WTC11 (cell line): ENCODE results near the gene SMYD5. TPM values are rescaled to one million over a fixed set of nuclear protein-coding genes. Genes with fewer than 3 reads are reported as not detected.

Experiments used
- ATAC-seq: fragments of 200-7000 bp; cut with Tn5 transposase; 2 replicates; pipeline ENCODE4 v1.10.0; 2021; ENCODE audit warnings: mild to moderate bottlenecking, moderate library complexity
- CTCF ChIA-PET: fragments of 300-600 bp; sonication (Branson Sonifier 250); formaldehyde crosslinking; loops from one replicate; lab custom pipeline; 2021; ENCODE audit warnings: antibody characterized with exemption; lab: Charles Lee
- POLR2A ChIA-PET: fragments of 350-600 bp; sonication (Branson Sonifier 250); formaldehyde crosslinking; loops from one replicate; lab custom pipeline; 2021; ENCODE audit warnings: antibody characterized with exemption; lab: Charles Lee
- DNase-seq: peaks from one replicate; pipeline ENCODE4 v3.0.0; 2021; ENCODE audit warnings: low spot score
- H3K27ac Mint-ChIP-seq: 2 replicates; pipeline ENCODE4 v1.8.0; 2021; ENCODE audit warnings: mixed read lengths
- H3K27me3 Mint-ChIP-seq: 2 replicates; pipeline ENCODE4 v1.8.0; 2021; ENCODE audit warnings: low read depth, mild to moderate bottlenecking, moderate library complexity, mixed read lengths
- H3K36me3 Mint-ChIP-seq: 2 replicates; pipeline ENCODE4 v1.8.0; 2021; ENCODE audit warnings: mixed read lengths
- H3K4me1 Mint-ChIP-seq: 2 replicates; pipeline ENCODE4 v1.8.0; 2022; ENCODE audit warnings: mixed read lengths
- H3K4me3 Mint-ChIP-seq: 2 replicates; pipeline ENCODE4 v1.8.0; 2021; ENCODE audit warnings: mild to moderate bottlenecking, moderate library complexity, mixed read lengths
- H3K9me3 Mint-ChIP-seq: 2 replicates; pipeline ENCODE4 v1.8.0; 2021; ENCODE audit warnings: mixed read lengths
- ATF2 ChIP-seq: sonication (generic); formaldehyde crosslinking; IDR thresholded peaks from 2 replicates; pipeline ENCODE4 v1.8.1; 2022; ENCODE audit warnings: low read depth, missing genetic modification reagents, borderline replicate concordance
- CTCF ChIP-seq: fragments of 200-600 bp; IDR thresholded peaks from 2 replicates; pipeline ENCODE4 v1.8.0; 2022; ENCODE audit warnings: antibody characterized with exemption
- HMGXB4 ChIP-seq: sonication (generic); formaldehyde crosslinking; IDR thresholded peaks from 2 replicates; pipeline ENCODE4 v1.8.1; 2023; ENCODE audit warnings: mild to moderate bottlenecking, moderate library complexity, missing genetic modification reagents
- NFYB ChIP-seq: sonication (generic); formaldehyde crosslinking; conservative IDR thresholded peaks from 2 replicates; pipeline ENCODE4 v1.8.0; 2022; ENCODE audit warnings: low read depth, missing genetic modification reagents
- NR1H2 ChIP-seq: sonication (generic); formaldehyde crosslinking; IDR thresholded peaks from 2 replicates; pipeline ENCODE4 v1.9.0; 2021; ENCODE audit warnings: mild to moderate bottlenecking, moderate library complexity, missing genetic modification reagents
- NR3C1 ChIP-seq: sonication (generic); formaldehyde crosslinking; conservative IDR thresholded peaks from 2 replicates; pipeline ENCODE4 v1.8.1; 2023; ENCODE audit warnings: low read depth, mild to moderate bottlenecking, missing genetic modification reagents
- OVOL2 ChIP-seq: fragments of 250-450 bp; sonication (Bioruptor Pico); IDR thresholded peaks from 2 replicates; pipeline ENCODE4 v1.9.0; 2021; ENCODE audit warnings: mild to moderate bottlenecking, borderline replicate concordance
- RORB ChIP-seq: fragments of 250-450 bp; sonication (Bioruptor Pico); IDR thresholded peaks from 2 replicates; pipeline ENCODE4 v1.9.0; 2021; ENCODE audit warnings: mild to moderate bottlenecking
- TEAD1 ChIP-seq: sonication (generic); formaldehyde crosslinking; IDR thresholded peaks from 2 replicates; pipeline ENCODE4 v1.8.0; 2022; ENCODE audit warnings: mild to moderate bottlenecking, missing genetic modification reagents
- TEAD4 ChIP-seq: sonication (generic); formaldehyde crosslinking; IDR thresholded peaks from 2 replicates; pipeline ENCODE4 v1.8.0; 2022; ENCODE audit warnings: mild to moderate bottlenecking, missing genetic modification reagents
- USF2 ChIP-seq: sonication (generic); formaldehyde crosslinking; IDR thresholded peaks from 2 replicates; pipeline ENCODE4 v1.8.1; 2023; ENCODE audit warnings: mild to moderate bottlenecking, missing genetic modification reagents, moderate library complexity
- ZBTB21 ChIP-seq: sonication (generic); formaldehyde crosslinking; IDR thresholded peaks from 2 replicates; pipeline ENCODE4 v1.8.1; 2023; ENCODE audit warnings: mild to moderate bottlenecking, missing genetic modification reagents, borderline replicate concordance
- ZNF281 ChIP-seq: sonication (generic); formaldehyde crosslinking; IDR thresholded peaks from 2 replicates; pipeline ENCODE4 v1.8.0; 2023; ENCODE audit warnings: mild to moderate bottlenecking, missing genetic modification reagents
- ZNF416 ChIP-seq: fragments of 250-450 bp; sonication (Bioruptor Pico); IDR thresholded peaks from 2 replicates; pipeline ENCODE4 v1.9.0; 2021; ENCODE audit warnings: mild to moderate bottlenecking, inconsistent platforms
- total RNA-seq: library from RNA; stranded (reverse); gene quantifications from 3 replicates; pipeline ENCODE4 v1.2.3, GENCODE V29; 2021

The SMYD5 gene
- total RNA-seq, 1 experiment from 2014 or later = 46.7 TPM

- no peak for TF ChIP-seq ZNF281 (CRISPR knock-in tag)
Observed at GRCh38 chr2:73238976-73239375, 24.9 kb downstream of the SMYD5 start (continued).

GRCh38 chr2:73239776-73240175, 25.7 kb downstream of the SMYD5 start:
- no peak overlapping the region for H3K4me3 Mint-ChIP-seq
- H3K36me3 Mint-ChIP-seq = peaks cover 50% of the 10 kb centered on the region
- no peak for DNase-seq
- ChIA-PET POLR2A (no interaction called here), CTCF (no interaction called here)
- H3K4me1 Mint-ChIP-seq = peaks cover 31% of the 10 kb centered on the region
- no peak for TF ChIP-seq USF2
- no peak for TF ChIP-seq NR1H2 (CRISPR knock-in tag)
- TF ChIP-seq ATF2 = no peak
- no peaks in the 10 kb centered on the region for H3K27me3 Mint-ChIP-seq
- no peak overlapping the region for H3K27ac Mint-ChIP-seq
- no peaks in the 10 kb centered on the region for H3K9me3 Mint-ChIP-seq
- no peak for ATAC-seq

- Mint-ChIP-seq H3K27ac (no peak overlapping the region), H3K4me3 (no peak overlapping the region), H3K36me3 (peaks cover 87% of the 10 kb centered on the region), H3K4me1 (no peaks in the 10 kb centered on the region), H3K27me3 (no peaks in the 10 kb centered on the region), H3K9me3 (no peaks in the 10 kb centered on the region)
- no peak for ATAC-seq
- POLR2A ChIA-PET = no interaction called here
- no peak for DNase-seq
- CTCF ChIA-PET = no interaction called here
- no peak for TF ChIP-seq ZBTB21 (CRISPR knock-in tag)
- no peak for TF ChIP-seq HMGXB4
- no peak for TF ChIP-seq ZNF416 (CRISPR knock-in tag)
- no peak for TF ChIP-seq NR3C1 (CRISPR knock-in tag)
- no peak for TF ChIP-seq OVOL2 (CRISPR knock-in tag)
- TF ChIP-seq TEAD4 (CRISPR knock-in tag) = no peak
- no peak for TF ChIP-seq NFYB (CRISPR knock-in tag)
- TF ChIP-seq RORB (CRISPR knock-in tag) = no peak
- TF ChIP-seq TEAD1 (CRISPR knock-in tag) = no peak
- no peak for TF ChIP-seq CTCF
Observed at GRCh38 chr2:73243884-73244570, 30.0 kb downstream of the SMYD5 start.
